GM10266 (cell line): ENCODE measurements around the gene E2F1.

Source experiments
- DNase-seq: peaks from one replicate; pipeline ENCODE4 v3.0.0; 2012; ENCODE audit errors: extremely low spot score
- CTCF ChIP-seq: IDR thresholded peaks from 2 replicates; pipeline ENCODE4 v1.5.1; 2012; ENCODE audit warnings: mild to moderate bottlenecking, low read depth; ENCODE audit not compliant: control insufficient read depth, insufficient read depth; ENCODE audit errors: missing control alignments

The E2F1 gene

GRCh38 chr20:33658929-33659328, 27.3 kb downstream of the E2F1 start:
- TF ChIP-seq CTCF: no peak
- no peak for DNase-seq

DNA sequence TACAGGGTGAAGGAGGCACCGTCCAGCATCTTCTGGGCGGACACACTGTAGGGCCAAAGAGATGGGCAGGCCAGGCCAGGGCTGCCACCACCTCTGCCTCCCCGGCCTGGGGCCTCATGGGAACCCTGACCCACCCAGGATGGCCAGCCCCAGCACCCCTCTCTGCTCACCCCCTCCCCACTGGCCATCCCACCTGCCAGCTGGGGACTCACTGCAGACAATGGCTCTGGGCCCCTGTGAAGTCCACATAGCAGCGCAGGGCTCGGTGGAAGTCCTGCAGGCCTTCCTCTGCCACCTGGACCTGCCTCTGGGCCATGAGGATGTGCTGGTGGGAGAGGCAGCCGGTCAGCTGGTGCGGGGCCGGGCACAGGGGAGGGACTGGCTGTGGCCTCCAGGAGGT, 27.7 kb downstream of the E2F1 start:
- no peak for DNase-seq
- TF ChIP-seq CTCF: no peak

DNA sequence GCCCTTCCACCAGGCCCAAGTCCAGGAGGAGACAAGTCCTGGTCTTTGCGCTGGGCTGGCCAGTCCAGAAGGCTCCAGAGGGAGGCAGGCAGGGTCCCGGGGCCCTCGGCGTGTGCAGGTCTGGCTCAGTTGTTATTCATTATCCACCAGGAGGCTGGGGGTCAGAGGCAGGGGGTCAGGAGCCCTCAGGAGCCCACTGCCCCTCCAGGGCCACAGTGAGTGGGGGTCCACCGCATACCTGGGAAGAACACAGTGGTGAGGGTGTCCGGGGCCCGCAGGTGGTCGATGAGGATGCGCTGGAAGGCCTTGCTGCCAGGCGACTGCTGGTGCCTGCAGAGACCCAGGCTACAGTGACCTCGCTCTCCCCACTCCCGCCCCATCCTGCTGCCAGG, 28.5 kb downstream of the E2F1 start:
- no peak for DNase-seq
- TF ChIP-seq CTCF: no peak

- no peak for DNase-seq
- no peak for TF ChIP-seq CTCF
Measured at GRCh38 chr20:33656783-33657703, 29.1 kb downstream of the E2F1 start.

DNA sequence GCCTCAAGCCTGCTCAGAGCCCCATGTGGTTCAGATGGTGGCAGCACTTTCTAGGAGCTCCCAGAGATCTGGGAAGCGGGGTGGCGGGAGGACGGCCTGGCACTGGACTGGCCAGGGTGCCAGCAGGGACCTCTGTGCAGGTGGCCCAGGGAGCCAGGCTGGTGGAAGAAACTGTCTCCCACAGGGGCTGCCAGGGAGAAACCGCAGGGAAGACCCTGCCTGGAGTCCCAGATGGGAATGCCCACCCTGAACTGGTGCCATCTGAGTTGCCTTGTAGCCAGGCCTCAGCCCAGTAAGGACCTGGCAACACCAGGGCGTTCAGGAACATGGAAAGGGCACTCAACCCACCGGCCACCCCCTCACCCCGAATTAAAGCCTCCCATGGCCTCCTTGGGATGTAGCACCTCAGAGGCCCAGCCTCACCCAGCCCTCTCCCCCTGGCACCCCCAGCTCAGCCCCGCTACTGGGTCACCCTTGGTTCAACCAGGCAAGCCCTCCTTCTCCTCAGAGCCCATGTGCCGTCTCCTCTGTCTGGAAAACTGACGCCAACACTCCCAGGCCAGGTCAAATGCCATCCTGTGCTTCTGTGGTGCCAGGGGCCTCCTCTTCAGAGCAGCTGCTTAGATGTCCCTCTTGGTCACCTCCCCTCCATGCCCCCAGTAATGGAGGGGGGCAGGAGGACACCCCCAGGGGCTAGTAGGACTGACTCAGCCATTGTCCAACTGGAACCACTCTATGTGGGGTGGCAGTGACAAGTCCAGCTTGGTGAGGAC, 30.0 kb downstream of the E2F1 start:
- no peak for DNase-seq
- no peak for TF ChIP-seq CTCF

DNA sequence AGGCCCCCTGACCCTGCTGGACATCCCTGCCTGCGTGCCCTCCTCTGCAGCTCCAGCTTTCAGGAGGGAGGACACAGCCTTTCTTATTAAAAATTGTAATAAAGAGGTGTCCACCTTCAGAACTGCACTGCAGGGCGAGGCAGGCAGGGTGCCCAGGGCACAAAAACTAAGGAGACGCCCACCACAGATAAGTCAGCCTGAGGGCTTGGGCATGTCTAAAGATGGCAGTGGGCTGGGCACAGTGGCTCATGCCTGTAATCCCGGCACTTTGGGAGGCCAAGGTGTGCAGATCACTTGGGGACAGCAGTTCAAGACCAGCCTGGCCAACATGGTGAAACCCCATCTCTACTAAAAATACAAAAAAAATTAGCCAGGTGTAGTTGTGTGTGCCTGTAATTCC, 31.0 kb downstream of the E2F1 start:
- no peak for TF ChIP-seq CTCF
- no peak for DNase-seq
